Stimulated activated CD8-positive, alpha-beta memory T cell treated with anti-CD3 and anti-CD28 coated beads, Interleukin-12 subunit alpha, Interleukin-12 subunit beta, amount 100 ng/mL, for 24 hours (primary cell): Measurements from ENCODE around the gene AK6.
"Not testable (repeated sequence)": the region's sequence is repeated elsewhere in the genome, so short reads cannot be mapped to it uniquely, and the experiment has no call there.

Experiments used
- DNase-seq: peaks from one replicate; pipeline ENCODE4 v3.0.0-alpha.2; 2020; ENCODE audit errors: extremely low read depth

AK6 gene

DNA sequence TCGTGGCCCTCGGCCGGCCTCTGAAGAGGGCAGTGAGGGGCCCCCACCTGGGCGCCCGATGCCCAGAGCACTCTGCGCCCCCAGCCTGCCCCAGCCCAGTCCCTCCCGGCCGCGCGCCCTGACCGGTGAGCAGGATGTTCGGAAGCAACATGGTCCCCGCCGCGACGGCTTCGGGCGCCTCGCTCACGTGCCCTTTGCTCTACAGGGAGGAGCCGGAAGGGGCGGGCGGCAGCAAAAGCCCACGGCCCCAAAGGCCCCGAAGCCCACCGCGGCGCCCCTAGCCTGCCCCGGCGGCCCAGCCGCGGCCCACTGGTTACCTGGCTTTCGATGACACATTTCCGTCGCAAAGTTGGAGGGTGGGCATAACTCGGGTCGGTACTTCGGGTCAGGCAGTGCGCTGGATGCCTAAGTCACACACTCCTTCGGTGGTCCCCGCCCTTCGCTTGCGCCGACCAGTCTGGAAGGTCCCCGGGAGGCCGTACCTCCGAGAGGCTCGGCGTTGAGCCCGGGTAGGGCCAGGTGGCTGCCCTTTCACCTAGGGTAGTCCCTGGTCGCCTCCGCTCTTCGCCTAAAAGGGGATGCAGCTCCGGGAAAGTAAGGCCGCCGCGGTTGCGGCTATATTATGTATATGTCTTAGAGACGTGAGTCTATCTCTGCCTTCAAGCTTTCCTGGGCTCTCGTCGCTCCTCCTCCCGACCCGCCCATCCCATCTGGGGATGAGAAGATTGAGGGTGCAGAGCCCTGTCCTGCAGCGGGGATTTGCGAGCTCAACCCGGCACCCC is at the start of gene AK6, which contains the start of the genes RAD17 and TAF9:
AK6 (minus strand) TSS at position 181 of the 782 bp plus-strand sequence; CDS start at position 151, 30 bp downstream.
RAD17 (plus strand) TSS at position 479 of the 782 bp plus-strand sequence. CDS start 2,391 bp downstream, outside the sequence.
TAF9 (minus strand) TSS at position 181 of the 782 bp plus-strand sequence. CDS start 3,783 bp downstream, outside the sequence.
- peak; percentile 83 for DNase-seq

DNA sequence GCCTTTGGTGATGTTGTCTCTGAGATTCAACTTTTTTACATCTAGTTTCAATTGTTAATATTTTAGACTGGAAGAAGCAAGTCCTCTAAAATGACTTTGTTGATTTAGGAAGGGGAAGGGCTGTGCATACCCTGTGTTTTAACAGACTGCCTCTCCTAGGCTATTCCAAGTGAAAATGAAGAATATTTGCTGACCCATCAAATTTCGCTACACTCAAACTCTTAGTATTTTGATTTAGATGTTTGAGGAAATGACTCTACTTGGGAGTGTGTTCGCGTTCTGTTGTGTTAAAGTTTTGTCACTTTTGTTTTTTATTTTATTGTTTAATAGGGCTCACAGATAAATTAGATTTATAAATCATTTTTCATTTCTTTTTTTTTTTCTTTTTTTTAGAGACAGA is 49.2 kb upstream of the AK6 start:
- DNase-seq, result no peak

DNA sequence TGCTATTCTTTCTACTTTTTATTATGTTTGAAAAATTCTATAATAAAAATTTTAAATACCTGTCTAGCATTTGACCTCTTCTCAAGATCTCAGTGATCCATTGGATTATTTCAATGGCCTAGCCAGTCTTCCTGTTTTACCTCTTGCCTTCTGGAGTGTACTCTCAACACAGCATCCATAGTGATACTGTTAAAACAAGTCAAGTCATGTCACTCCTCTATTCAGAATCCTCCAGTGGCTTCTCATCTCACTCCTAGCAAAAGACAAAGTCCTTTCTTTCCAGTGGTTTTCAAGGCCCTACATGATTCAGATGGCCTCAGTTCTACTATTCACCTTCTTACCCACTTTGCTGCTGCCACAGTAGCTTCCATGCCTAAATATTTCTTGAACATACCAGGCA is 47.4 kb upstream of the AK6 start:
- no peak for DNase-seq

DNA sequence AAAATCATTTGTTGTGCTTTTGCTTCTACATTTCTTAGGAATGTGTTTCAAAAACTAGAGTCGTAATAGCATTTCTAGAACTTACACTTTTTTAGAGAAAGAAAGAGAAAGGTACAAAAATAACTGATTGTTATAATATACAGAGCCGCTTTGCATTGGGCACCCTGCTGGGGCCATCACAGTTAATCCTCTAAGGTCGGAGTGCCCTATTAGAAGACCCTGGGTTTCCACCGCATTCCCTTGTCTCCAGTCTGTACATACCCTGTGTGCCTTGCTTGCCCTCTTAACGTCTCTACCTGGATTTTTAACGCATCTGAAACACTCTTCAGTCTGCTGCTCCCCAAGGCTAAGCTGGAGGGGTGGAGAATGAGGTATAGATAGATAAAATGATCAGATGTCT is 46.9 kb upstream of the AK6 start:
- DNase-seq, result no peak

DNA sequence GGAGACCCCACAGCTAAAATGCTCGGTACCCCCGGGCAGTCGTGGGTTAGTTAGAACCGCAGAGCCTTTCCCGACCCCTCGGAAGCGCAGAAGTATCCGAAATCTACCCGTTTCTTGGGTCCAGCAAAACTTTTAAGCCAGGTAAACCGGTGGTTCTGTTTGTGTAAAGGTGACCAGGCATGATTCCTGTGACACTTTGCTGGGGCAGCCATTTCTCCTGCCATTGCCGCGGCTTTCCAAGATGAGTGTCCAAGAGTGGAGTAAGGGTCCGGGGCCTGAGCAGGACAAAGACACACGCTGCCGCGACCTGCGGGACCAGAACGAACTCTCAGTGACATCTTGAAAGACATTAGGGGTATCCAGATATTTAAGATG is 46.3 kb upstream of the AK6 start:
- DNase-seq, result no peak

DNA sequence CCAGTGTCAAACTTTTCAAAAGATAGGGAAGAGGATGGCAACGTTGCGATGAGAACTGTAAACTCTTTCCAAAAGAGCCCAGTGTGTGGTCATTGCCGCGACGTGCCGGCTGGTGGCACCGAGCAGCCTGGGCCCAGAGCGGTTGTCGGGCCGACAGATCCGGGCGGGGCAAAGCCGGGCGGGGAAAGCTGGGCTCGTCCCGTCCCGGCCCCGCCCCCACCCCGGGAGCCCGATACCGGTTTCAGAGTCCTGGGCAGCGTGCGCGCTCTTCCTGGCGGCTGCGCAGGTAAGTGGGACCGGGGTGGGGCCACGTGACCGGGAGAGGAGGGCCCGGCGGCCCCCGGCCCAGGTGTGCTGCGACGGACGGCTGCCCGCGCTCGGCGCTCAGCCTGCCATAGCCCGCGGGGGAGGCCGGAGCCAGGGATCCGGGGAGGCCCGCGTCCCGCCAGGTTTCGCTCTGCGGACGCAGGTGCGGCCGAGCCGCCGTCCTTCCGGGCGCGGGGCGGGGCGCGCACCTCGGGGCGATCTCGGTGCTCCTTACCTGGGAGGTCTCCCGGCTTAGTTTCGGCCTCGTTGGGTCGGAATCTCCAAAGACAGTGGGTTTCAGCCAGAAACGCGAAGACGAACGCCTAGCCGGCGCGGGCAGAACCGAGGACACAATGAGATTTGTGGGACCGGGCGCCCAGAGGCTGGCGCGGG is 45.7 kb upstream of the AK6 start, which contains the start of gene MARVELD2:
MARVELD2 (plus strand) TSS at position 232 of the 699 bp plus-strand sequence. CDS start 4,270 bp downstream, outside the sequence.
- peak; percentile 5 for DNase-seq

DNA sequence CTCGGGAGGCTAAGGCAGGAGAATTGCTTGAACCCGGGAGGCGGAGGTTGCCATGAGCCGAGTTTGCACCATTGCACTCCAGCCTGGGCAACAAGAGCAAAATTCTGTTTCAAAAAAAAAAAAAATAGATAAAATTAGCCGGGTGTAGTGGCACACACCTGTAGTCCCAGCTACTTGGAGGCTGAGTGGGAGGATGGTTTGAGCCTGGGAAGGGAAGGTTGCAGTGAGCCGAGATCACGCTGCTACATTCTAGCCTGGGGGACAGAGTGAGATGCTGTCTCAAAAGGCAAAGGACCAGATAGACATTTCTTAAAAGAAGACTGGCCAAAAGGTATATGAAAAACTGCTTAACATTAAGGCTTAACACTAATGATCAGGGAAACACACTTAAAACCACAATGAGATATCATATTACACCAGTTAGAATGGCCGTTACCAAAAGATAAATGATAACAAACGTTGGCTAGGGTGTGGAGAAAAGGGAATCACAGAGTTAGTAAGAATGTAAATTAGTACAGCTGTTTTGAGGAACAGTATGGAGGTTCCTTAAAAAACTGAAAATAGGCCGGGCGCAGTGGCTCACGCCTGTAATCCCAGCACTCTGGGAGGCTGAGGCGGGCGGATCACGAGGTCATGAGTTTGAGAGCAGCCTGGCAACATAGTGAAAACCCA is 35.5 kb upstream of the AK6 start:
- DNase-seq, result no peak

DNA sequence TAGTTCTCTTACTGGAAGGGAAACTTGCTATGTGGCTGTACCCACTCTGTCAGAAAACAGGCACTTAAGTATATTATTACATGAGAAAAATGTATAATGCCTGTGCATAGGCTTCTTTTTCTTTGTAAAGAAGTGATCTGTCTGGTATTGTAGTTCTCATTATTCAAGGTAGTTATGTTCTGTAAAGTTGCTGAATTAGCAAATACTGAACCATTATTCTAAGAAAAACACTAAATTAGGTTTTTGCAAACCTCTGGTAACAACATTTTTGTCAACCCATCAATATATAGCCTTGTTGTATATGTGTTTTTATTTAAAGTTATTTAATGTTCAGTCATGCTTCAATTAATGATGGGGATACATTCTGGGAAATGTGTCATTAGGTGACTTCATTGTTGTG is 9.1 kb upstream of the AK6 start:
- no peak for DNase-seq

DNA sequence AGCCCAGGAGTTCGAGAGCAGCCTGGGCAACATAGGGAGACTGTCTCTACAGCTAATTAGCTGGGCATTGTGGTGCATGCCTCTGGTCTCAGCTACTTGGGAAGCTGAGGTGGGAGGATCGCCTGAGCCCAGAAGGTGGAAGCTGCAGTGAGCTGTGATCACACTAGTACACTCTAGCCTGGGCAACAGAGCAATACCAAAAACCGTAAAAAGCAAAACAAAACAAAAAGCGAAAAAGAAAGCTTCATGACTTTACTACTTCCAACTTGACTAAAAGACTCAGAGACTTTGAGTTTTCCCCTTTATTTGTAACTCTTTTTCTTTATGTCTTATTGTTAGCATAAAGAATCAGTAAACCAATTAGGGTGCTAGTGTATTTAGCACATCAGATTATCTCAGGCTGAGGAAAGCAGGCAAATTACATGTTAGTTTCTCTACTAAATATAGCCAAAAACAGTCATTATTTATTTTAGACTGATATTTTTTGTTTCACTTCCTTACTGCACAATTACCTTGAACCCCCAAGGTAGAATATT is 5.7 kb upstream of the AK6 start:
- DNase-seq, result no peak

DNA sequence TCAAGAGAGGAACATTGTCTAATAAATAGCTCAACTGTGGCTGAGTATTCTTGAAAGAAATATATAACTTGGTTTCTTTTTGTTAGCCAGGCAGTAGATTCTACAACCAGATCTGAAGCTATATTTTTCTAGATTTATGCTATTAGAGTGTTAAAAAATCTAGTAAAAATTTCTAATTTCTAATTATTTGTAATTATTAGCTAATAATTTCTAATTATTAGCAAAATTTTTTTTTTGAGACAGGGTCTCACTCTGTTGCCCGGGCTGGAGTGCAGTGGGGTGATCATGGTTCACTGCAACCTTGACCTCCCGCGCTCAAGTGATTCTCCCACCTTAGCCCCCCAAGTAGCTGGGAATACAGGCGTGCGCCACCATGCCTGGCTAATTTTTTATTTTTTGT is 3.1 kb upstream of the AK6 start:
- DNase-seq, result no peak

DNA sequence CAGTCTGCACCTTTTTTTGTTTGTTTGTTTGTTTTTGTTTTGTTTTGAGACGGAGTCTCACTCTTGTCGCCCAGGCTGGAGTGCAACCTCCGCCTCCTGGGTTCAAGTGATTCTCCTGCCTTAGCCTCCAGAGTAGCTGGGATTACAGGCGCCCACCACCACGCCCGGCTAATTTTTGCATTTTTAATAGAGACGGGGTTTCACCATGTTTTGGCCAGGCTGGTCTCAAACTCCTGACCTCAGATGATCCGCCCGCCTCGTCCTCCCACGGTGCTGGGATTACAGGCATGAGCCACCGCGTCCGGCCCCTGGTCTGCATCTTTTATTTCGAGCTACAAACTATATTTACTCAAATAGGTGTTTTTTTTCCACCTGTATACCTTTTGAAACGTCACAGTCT is 1.0 kb upstream of the AK6 start:
- DNase-seq, result not testable (repeated sequence)

DNA sequence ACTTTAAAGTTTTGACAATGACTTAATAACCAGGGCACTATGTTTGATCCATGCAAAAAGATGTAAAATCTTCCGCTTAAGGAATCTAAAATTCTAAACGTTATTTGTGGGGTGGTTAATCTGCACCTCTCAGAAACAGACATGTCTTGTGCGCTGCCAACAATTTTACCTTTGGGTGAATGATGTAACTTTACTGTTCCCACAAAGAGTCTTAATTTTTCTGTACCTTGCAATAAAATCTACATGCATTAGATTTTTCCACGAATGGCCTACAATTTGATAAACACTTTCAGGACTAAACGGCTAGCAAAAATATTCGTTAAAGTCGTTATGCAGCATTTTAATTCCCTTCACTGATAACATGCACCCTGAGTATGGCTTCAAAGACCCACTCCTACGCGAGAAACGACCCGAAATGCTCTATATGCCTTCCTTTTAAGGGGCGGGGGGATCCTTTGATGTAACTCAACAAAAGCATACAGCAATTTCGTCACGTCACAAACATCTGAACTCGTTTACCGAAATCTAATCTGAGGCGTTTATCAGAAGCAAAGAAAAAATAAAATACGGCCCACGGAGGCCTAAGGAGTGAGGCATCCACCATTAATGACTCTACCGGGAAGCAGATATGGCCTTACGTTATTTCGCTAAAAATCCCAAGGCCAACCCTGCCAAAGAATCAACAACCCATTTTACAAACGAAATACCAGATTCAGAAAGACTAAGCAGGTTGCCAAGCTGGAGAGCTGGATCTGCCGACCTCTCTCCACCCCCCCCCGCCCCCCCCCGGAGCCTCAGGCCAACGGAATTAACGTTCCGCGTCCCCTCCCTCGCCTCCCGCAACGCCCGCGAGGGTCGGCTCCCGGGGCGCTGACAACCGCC is 621 bp downstream of the AK6 start:
- DNase-seq, result no peak

DNA sequence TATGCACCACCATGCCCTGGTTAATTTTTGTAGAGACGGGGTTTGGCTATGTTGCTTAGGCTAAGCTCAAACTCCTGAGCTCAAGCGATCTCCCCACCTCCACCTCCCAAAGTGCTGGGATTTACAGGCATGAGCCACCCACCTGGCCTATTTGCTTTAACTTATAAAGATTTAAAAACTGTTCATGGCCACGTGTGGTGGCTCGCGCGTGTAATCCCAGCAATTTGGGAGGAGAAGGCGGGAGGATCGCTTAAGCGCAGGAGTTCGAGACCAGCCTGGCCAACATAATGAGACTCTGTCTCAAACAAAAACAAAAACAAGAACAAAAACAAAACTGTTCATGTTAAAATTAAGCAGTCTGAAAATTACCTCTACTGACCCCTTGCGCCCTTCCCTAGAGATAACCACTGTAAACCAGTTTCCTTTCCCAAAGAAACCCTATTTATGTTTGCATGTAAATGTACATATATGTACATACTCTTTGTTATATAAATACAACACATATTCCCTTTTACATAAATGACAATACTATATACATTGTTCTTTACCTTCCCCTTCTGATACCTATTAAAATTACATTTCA is 1.5 kb downstream of the AK6 start:
- DNase-seq, result no peak

DNA sequence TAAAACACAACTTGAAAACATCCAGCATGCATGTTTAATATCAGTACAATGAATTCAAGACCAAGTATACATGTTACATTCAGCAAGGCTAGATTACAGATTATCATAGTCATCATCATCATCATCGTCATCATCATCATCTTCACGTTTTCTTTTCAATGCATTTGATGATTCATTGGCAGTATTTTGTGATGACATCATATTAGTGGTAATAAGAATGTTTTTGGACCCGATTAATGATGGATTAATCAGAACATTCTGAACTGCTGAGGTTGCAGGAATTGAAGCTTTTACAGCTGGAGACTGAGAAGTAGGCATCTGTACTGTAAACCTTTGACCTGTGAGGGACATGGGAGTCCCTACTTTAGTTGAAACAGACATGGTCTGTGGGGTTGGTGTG is 4.5 kb downstream of the AK6 start:
- no peak for DNase-seq

DNA sequence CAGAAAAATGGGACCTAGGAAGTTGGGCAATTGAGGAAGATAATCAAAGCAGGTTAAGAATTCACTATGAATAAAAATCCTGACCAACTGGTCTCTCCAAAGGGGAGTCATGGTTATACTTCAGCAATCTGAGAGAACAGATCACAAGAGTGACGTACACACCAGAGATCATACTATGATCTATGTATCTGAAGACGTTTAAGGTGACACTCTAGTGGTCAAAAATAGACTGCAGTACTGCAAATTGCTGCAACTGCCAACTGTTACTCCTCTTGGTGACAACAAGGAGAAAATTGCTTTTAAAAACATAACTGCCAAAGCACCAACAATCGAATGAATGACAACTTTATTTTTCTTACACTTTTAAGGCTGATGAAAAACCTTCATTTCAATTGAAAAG is 4.9 kb downstream of the AK6 start:
- DNase-seq, result no peak

DNA sequence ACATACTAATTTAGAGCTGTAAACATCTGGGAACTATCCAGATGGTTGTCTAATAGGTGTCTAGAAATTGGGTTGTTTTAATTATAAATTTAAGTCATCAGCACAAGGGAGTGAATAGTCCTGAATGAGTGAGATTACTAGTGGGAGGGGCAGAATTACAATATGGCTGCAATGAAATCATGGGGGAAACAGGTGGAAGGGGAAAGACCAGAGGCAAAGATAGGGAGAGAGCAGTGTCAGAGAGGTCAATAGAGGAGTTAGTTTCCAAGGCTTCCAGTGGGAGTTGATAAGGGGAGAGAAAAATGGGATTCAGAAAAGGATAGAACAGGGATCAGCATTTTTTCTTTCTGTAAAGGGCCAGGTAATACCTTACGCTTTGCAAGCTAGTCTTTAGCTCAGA is 8.9 kb downstream of the AK6 start:
- no peak for DNase-seq

DNA sequence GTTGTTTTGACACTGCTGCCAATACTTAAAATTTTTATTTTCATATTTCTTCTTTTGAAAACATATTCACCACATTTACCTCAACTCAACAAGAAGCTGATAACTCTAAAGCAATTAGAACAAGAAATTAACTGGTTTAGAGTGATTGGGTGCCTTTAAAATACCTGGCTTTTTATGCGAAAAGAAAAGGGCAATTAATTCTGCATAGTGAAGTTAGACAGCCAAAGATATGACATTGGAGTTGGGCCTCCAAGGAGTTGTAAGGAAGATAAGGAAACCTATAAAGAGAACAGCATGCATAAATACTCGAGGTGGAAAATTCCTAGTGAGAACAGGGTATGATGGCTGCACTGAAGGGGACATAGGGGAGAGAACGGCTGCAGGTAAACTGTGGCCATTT is 9.6 kb downstream of the AK6 start:
- no peak for DNase-seq

DNA sequence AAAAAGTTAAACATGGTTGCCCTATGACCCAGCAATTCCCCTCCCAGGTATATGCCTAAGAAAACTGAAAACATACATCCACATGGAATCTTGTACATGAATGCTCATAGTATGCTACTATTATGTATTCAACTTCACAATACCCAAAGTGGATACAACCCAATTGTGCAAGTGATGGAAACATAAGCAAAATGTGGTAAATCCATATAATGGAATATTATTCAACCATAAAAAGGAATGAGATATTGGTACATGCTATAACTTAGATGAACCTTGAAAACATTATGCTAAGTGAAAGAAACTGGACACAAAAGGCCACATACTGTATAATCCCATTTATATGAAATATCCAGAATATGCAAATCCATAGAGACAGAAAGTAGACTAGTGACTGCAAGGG is 18.7 kb downstream of the AK6 start:
- no peak for DNase-seq

DNA sequence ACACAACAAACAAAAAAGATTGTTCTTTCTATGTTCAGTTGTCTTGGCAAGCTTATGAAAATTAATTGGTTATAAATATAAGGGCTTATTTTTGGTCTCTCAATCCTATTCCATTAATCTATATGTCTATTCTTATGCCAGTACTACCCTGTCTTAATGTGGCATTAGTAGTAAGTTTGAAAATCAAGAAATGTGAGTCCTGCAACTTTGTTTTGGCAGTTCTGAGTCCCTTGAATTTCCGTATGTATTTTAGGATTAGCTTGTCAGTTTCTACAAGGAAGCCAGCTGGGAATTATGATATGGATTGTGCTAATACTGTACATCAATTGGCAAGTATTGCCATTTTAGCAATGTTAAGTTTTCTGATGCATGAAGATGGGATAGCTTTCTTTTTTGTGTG is 26.2 kb downstream of the AK6 start:
- no peak for DNase-seq

DNA sequence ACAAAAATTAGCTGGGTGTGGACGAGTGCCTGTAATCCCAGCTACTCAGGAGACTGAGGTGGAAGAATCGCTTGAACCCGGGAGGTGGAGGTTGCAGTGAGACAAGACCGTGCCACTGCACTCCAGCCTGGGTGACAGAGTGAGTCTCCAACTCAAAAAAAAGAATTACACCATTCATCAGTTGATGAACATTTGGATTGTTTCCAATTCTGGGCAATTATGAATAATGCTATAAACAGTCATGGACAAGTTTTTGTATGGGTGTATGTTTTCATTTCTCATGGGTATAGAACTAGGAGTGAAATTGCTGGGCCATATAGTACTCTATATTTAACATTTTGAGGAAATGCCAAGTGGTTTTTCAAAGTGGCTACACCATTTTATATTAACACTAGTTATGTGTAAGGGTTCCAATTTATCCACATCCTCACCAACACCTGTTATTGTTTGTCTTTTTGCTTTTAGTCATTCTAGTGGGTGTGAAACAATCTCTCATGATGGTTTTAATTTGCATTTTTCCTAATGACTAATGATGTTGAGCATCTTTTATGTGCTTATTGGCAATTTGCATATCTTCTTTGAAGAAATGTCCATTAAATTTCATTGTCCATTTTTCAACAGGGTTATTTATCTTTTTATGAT is 27.7 kb downstream of the AK6 start:
- no peak for DNase-seq
